SU-DHL-6 (cell line): ENCODE data around the gene TNFRSF12A.

Experiments used
- H2AFZ ChIP-seq: fragments of 200-600 bp; sonication (generic); 2 replicates; pipeline ENCODE4 v1.6.1; 2014; ENCODE audit warnings: low read depth, mild to moderate bottlenecking, moderate library complexity, mixed read lengths, antibody characterized with exemption, low read length; ENCODE audit not compliant: severe bottlenecking
- H3F3A ChIP-seq: fragments of 200-600 bp; shearing (Covaris generic); 2 replicates; pipeline ENCODE4 v1.6.0; 2016; ENCODE audit warnings: antibody characterized with exemption, mild to moderate bottlenecking; ENCODE audit not compliant: insufficient read depth
- H3K27ac ChIP-seq: fragments of 200-600 bp; sonication (generic); 2 replicates; pipeline ENCODE4 v1.5.1; 2016; ENCODE audit warnings: low read depth, mild to moderate bottlenecking, low read length, moderate library complexity, mixed read lengths
- H3K27me3 ChIP-seq: fragments of 200-600 bp; sonication (generic), shearing (Covaris generic); 2 replicates; pipeline ENCODE4 v1.6.0; 2014; ENCODE audit warnings: mild to moderate bottlenecking, low read length
- H3K36me3 ChIP-seq: fragments of 200-600 bp; sonication (generic); 2 replicates; pipeline ENCODE4 v1.6.1; 2014; ENCODE audit warnings: mild to moderate bottlenecking, low read length, mixed read lengths
- H3K4me2 ChIP-seq: fragments of 300-600, 200-600 bp; shearing (Covaris generic), sonication (generic); 2 replicates; pipeline ENCODE4 v1.6.0; 2014; ENCODE audit warnings: low read length, low read depth, mild to moderate bottlenecking; ENCODE audit not compliant: poor library complexity, severe bottlenecking
- H3K4me3 ChIP-seq: fragments of 200-600 bp; sonication (generic); 2 replicates; pipeline ENCODE4 v1.5.1; 2014; ENCODE audit warnings: antibody characterized with exemption, low read length, mild to moderate bottlenecking, mixed read lengths; ENCODE audit not compliant: insufficient read depth, poor library complexity, severe bottlenecking
- H3K79me2 ChIP-seq: fragments of 200-600 bp; sonication (generic); 2 replicates; pipeline ENCODE4 v1.6.1; 2014; ENCODE audit warnings: mild to moderate bottlenecking, low read length, moderate library complexity; ENCODE audit not compliant: insufficient read depth
- H3K9ac ChIP-seq: fragments of 200-600 bp; sonication (generic); 2 replicates; pipeline ENCODE4 v1.7.0; 2014; ENCODE audit warnings: mild to moderate bottlenecking, low read length
- H3K9me2 ChIP-seq: fragments of 200-600 bp; sonication (generic); replicated peaks from 2 replicates; pipeline ENCODE4 v1.6.1; 2014; ENCODE audit warnings: low read length; ENCODE audit not compliant: insufficient read depth
- H3K9me3 ChIP-seq: fragments of 200-600 bp; sonication (generic); 2 replicates; pipeline ENCODE4 v1.6.1; 2014; ENCODE audit warnings: low read length, mixed read lengths; ENCODE audit not compliant: insufficient read depth
- H4K20me1 ChIP-seq: fragments of 200-600 bp; sonication (generic); 2 replicates; pipeline ENCODE4 v1.6.1; 2014; ENCODE audit warnings: low read depth, mild to moderate bottlenecking, antibody characterized with exemption, low read length, moderate library complexity, mixed read lengths
- CTCF ChIP-seq: fragments of 200-600 bp; sonication (generic); IDR thresholded peaks from one replicate; pipeline ENCODE4 v1.5.1; 2017; ENCODE audit warnings: antibody characterized with exemption, mild to moderate bottlenecking, low read length, moderate library complexity; ENCODE audit not compliant: insufficient read depth, poor library complexity, severe bottlenecking
- EZH2phosphoT487 ChIP-seq: fragments of 200-600 bp; sonication (generic), shearing (Covaris generic); conservative IDR thresholded peaks from 2 replicates; pipeline ENCODE4 v1.6.1; 2018; ENCODE audit warnings: mild to moderate bottlenecking, antibody characterized with exemption, low read length, moderate library complexity, mixed read lengths

TNFRSF12A gene

GRCh38 chr16:2991566-2992261 lies 28.5 kb upstream of the TNFRSF12A start:
- no peaks in the 10 kb centered on the region for H3K36me3 ChIP-seq
- H3K27ac ChIP-seq: no peak overlapping the region
- H3K9me2 ChIP-seq: no peaks in the 10 kb centered on the region
- H4K20me1 ChIP-seq: no peaks in the 10 kb centered on the region
- no peaks in the 10 kb centered on the region for H3K27me3 ChIP-seq
- H3K4me3 ChIP-seq: no peak overlapping the region
- H3K79me2 ChIP-seq: no peaks in the 10 kb centered on the region
- no peaks in the 10 kb centered on the region for H3F3A ChIP-seq
- no peak overlapping the region for H3K9ac ChIP-seq
- TF ChIP-seq EZH2phosphoT487: no peak
- TF ChIP-seq CTCF: no peak
- H3K4me2 ChIP-seq: no peak overlapping the region
- no peak overlapping the region for H2AFZ ChIP-seq
- H3K9me3 ChIP-seq: no peaks in the 10 kb centered on the region

- Histone ChIP-seq H3K27ac (no peak overlapping the region), H3K27me3 (no peaks in the 10 kb centered on the region), H3K4me3 (no peak overlapping the region), H3K4me2 (no peak overlapping the region), H4K20me1 (no peaks in the 10 kb centered on the region), H3F3A (no peaks in the 10 kb centered on the region), H2AFZ (no peak overlapping the region), H3K9me3 (no peaks in the 10 kb centered on the region), H3K79me2 (no peaks in the 10 kb centered on the region), H3K9ac (no peak overlapping the region), H3K36me3 (no peaks in the 10 kb centered on the region), H3K9me2 (no peaks in the 10 kb centered on the region)
- TF ChIP-seq EZH2phosphoT487: no peak
- no peak for TF ChIP-seq CTCF
Observed at GRCh38 chr16:2992383-2993081, 27.6 kb upstream of the TNFRSF12A start.

- no peak for TF ChIP-seq CTCF
- no peak for TF ChIP-seq EZH2phosphoT487
- Histone ChIP-seq H3F3A (no peaks in the 10 kb centered on the region), H3K4me2 (no peak overlapping the region), H3K9ac (no peak overlapping the region), H3K79me2 (no peaks in the 10 kb centered on the region), H3K27ac (no peak overlapping the region), H3K27me3 (no peaks in the 10 kb centered on the region), H4K20me1 (no peaks in the 10 kb centered on the region), H3K36me3 (no peaks in the 10 kb centered on the region), H2AFZ (no peak overlapping the region), H3K9me3 (no peaks in the 10 kb centered on the region), H3K9me2 (no peaks in the 10 kb centered on the region), H3K4me3 (no peak overlapping the region)
Observed at GRCh38 chr16:2996298-2996697, 23.9 kb upstream of the TNFRSF12A start.
